GM18505 (cell line): ENCODE results near the gene FHL3.

ENCODE experiments used
- ATAC-seq: cut with Tn5 transposase; IDR thresholded peaks from one replicate; pipeline ENCODE4 v1.9.1; 2021; ENCODE audit not compliant: unreplicated experiment
- POLR2A ChIP-seq: IDR thresholded peaks from 4 replicates; pipeline ENCODE4 v1.6.1; 2011; ENCODE audit warnings: borderline replicate concordance; ENCODE audit not compliant: insufficient read depth, insufficient read length; ENCODE audit errors: extremely low read depth

FHL3 gene

GRCh38 chr1:38005195-38006007 lies at the start of gene FHL3:
Gene FHL3 (minus strand): TSS chr1:38005514. CDS start chr1:37999412, 6,102 bp downstream.
- ATAC-seq = no peak
- TF ChIP-seq POLR2A = peak; percentile 69

- ATAC-seq = no peak
- TF ChIP-seq POLR2A = no peak
These were observed 48.2 kb upstream of the FHL3 start for GRCh38 chr1:38053416-38054091.

- no peak for ATAC-seq
- TF ChIP-seq POLR2A = no peak
These were observed 47.6 kb upstream of the FHL3 start for GRCh38 chr1:38052750-38053415.

- TF ChIP-seq POLR2A = no peak
- ATAC-seq = no peak
These were observed 45.8 kb upstream of the FHL3 start for GRCh38 chr1:38051079-38051543.

GRCh38 chr1:38050397-38051078 lies 45.2 kb upstream of the FHL3 start:
- TF ChIP-seq POLR2A = no peak
- ATAC-seq = no peak

- TF ChIP-seq POLR2A = no peak
- no peak for ATAC-seq
These were observed 42.4 kb upstream of the FHL3 start for GRCh38 chr1:38047603-38048141.

- ATAC-seq = peak; percentile 61
- TF ChIP-seq POLR2A = no peak
These were observed 41.7 kb upstream of the FHL3 start for GRCh38 chr1:38046884-38047602.

- no peak for ATAC-seq
- no peak for TF ChIP-seq POLR2A
These were observed 41.1 kb upstream of the FHL3 start, which contains the start of gene POU3F1 for GRCh38 chr1:38046333-38046883. Gene POU3F1 (minus strand): TSS chr1:38046793. CDS start chr1:38046743, 50 bp downstream.

GRCh38 chr1:38045401-38046332 lies 40.4 kb upstream of the FHL3 start:
- no peak for ATAC-seq
- no peak for TF ChIP-seq POLR2A

GRCh38 chr1:38044221-38045215 lies 39.2 kb upstream of the FHL3 start:
- TF ChIP-seq POLR2A = no peak
- ATAC-seq = no peak
